ENCODE results near the gene MAP3K14. TPM values are rescaled to one million over a fixed set of nuclear protein-coding genes. Genes with fewer than 3 reads are reported as not detected.

Gene MAP3K14
- total RNA-seq, 1 donor from 2014 or later: 6.3 TPM

DNA sequence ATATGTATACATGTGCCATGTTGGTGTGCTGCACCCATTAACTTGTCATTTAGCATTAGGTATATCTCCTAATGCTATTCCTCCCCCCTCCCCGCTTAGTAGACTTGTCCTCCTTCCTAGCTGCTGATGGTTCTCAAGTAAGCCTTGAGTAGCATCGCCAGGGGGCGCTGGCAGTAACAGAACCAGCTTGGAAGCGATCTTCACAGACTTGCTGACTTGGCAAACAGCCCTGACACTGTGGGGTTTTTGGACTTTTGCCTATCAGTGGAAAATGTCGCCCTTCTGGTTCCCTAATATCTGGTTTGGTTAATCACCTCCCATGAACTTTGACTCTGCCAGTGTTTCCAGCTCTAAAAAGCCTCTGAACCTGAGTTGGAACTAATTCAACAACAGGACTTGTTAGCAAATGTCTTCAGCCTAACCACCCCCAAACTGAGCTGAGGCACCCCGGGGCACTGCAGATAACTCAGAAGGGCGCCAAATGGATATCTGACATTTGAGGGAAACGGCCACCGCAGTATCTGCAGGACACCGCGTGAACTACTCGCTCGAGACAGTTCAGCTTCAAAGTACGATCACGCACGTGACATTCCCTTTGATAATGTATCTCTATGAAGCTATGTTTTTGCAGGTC, 39.5 kb downstream of the MAP3K14 start:
- peak; percentile 71 for ATAC-seq

DNA sequence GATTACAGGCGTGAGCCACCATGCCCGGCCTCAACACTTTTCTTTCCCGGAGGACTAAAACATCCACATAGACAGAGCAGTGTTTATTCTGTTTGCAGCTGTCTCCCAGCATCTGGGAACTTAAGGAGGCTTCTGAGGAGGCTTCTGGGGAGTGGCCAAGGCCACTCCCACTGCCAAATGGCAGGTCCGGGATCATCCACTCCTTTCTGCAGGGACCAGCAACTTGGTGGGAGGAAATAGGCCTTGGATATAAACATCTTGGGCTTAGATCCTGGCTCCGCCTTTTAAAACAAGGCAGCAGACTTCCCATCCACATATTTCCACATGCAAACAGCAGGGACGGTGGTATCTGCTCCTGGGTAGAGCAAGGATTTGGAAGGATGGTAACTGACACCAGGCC, 40.8 kb downstream of the MAP3K14 start:
- ATAC-seq: no peak

DNA sequence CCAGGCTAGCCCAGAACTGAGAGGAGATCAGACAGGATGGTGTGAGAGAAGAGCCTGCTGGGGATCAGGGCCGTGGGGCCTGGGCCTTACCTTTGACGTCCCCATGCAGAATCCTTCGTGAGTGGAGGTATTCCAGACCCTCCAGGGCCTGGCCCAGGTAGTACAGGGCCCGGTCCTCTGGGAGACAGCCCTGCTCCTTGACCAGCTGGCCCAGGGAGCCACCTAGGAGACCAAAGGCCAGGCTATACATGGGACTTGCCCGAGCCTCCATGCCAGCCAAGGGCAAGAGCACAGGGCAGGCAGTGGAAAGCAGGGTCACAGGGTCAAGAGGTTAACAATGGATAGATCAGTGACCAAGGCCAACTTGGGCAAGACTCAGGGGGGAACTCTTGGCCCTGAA, 42.8 kb downstream of the MAP3K14 start:
- peak; percentile 8 for ATAC-seq

DNA sequence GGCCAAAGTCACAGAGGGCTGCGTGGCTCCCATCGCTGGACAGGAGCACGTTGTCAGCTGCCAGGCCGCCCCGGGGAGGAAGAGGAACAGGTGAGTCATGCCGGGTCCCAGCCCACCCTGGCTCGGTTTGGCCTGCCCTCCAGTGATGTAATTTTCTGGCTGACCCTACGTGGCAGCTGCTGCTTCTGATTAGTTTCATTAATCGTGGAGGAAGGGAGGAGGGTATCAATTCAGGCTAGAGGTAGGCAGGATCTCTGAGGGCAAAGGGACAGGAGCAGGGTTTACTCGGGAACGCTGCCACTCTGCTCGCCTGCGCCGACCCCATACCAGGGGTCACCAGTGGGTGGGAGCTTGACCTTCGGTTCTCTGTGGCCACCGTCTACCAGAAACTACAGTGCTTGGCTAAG, 43.3 kb downstream of the MAP3K14 start:
- no peak for ATAC-seq

DNA sequence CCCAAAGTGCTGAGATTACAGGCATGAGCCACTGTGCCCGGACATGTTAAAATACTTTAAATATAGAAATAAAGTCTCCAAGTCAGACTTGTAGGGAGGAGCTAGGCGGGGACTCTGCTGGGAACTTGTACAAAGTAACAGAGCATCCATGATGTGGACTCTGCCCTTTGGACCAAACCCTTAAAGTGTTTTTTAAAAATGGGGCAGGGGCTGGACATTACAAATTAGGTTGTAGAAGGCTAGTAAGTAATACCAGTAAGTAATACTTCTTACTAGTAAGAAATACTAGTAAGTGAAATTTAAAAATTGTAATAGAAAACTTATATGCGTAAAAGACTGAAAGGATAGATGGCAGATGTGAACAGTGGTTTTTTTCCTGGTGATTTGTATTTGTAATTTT, 45.2 kb downstream of the MAP3K14 start:
- ATAC-seq: no peak

DNA sequence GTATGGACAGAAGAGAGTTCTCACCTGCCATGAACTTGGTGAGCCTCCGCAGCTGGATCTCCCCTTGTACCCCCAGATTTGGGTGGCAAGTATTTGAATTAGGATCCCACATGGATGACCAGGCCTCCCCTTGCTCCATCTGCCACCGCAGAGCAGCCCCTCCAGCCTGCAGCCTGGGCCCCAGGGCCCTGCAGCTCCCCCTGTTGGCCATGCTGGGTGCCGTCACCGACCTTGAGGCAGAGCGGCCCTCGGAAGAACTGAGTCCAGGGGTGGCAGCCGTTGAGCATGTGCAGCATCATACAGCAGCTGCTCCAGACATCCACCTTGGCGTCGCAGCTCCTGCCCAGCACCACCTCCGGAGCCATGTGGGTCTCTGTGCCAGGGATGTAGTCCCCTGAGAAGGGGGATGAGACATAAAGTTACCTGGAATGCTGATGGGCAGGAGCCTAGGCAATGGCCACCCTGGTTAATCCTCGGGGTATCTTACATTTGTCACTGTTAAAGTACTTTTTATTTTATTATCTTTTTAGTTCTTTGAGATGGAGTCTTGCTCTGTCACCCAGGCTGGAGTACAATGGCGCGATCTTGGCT, 45.9 kb downstream of the MAP3K14 start:
- no peak for ATAC-seq

DNA sequence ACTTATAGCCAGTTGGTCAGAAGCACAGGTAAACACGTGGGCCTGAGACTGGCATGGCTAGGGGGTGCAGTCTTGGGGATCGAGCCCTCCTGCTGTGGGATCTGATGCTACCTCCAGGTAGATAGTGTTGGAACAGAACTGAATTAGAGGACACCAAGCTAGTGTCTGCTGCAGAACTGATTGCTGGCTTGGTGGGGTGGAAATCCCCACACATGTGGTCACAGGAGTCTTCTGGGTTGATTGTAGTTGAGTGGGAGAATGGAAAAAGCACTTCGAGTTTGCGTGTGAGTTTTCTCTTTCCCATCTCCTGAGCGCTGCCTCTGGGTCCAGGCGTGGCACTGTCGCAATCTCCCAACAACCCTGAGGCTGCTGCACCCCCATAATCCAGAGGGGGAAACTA, 46.9 kb downstream of the MAP3K14 start:
- no peak for ATAC-seq

DNA sequence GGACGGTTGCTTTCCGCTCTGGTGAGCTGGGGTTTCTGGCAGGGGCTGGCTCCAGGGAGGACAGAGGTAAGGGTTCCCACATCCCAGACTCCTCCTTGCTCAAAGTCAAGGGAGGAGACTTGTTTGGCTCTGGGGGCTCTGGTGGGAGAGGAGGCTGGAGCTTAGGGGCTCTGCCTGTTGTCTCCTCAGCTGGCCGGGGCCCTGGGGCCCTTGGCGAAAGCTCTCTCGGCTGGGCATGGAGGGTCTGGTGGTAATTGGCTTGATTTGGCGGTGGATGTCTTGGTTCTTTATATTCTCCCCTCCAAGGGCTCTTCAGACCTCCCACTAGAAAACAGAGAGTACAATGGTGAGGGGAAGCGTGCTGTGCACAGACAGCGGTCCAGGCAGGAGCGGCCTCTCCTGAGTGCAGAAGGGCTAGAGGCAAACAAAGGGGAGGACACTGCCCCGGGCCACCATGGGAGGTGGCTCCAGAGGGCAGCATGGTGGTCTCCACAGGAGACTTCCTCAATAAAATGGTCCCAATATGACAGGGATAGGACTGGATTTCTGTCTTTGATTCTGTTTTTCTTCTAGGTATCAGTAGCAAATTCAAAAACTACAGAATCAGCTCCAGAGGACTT, 49.3 kb downstream of the MAP3K14 start:
- no peak for ATAC-seq

DNA sequence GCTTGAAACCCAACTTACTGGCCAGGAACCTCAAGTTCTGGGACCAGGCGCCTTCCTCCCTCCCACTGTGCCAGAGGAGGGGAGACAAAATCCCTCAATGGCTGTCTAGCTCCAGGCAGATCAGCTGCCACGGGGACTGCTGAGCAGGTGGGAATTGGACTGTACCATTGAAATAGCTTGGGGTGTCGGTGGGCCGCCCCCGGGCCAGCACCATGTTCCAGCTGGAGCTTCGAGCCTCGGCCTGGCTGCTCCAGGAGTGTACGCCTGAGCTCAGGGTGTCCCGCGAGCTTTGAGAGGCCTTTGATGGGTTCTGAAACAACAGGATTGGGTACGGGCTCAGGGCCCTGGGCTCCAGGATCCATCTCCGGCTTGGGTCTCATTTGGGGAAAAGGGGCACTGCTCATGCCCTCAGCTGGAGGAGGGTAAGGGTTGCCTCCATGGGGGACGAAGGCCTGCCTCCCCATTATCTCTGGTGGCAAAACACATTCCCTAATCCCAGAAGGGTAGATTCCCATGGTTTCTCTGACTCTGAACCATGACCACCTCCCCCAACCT, 50.4 kb downstream of the MAP3K14 start:
- ATAC-seq: no peak

DNA sequence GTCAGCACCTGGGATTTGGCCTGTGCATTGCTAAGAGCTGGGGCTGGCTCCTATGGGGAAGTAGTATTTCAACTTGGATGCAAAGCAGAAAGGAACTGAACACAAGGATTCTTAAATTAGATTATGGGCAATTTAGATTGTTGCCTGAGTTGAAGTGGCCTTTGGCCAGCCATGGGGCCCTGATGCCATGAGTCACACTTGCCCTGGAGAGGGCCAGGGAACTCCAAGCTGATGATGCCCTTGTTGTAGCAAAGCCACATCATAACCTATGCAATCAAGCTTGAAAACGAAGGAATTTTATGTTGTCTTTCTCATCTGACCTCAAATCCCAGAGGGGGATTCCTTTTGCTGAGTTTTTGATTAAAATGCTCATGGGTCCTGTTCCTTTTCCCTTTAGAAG, 51.0 kb downstream of the MAP3K14 start:
- no peak for ATAC-seq

DNA sequence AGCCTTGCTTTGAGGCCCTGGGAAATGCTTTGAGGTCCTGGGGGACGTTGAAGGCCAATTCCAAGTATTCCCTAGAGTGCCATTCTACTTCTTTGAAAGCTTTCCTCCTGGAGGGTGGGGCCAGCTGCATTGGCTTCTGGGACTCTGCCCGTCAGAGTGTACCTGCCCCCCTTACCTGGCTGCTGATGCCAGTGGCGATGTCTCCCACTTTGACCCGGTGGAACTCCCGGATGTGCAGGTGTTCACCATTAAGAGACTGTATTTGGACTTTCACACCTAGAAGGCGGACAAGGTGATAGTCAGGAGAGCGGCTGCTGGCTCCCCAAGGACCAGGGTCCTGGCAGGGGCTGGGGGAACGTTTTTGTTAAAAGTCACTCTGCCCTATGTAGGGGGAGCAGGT, 51.8 kb downstream of the MAP3K14 start:
- ATAC-seq: no peak

DNA sequence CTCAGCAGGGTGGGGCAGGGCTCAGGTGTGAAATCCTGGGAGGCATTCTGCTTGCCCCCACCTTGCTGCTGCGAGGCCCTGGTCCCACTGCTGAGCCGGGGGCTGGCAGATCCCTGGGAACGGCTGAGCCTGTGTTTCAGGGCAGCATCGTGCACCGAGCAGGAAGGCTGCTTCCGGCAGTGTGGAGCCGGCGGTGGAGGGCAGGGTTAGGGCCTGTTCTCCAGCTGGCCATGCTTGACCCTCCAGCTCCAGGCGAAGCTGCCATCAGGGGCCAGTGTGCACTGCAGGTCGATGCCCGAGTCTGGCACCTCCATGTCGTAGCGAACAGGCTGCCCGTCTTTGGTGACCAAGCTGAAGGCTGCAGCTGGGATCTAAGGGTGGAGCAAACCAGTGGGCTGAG, 52.4 kb downstream of the MAP3K14 start:
- no peak for ATAC-seq

DNA sequence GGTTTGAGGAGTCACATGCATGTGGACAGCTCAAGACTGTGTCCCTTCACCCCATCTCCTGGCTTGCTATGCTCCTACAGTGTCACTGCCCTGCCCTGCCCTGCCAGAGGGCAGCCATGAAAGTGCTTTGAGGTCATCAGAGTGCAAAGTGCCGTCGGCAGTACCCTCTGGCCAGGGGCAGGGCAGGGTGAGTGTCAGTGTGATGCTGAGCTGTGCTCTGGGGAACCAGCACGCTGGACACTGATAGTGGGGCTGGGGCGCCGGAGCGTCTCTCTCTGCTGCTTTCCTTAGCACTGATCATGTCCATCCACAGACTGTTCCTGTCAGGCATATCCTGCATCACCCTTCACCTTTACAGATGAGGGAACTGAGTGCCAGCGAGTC, 53.4 kb downstream of the MAP3K14 start:
- ATAC-seq: no peak

DNA sequence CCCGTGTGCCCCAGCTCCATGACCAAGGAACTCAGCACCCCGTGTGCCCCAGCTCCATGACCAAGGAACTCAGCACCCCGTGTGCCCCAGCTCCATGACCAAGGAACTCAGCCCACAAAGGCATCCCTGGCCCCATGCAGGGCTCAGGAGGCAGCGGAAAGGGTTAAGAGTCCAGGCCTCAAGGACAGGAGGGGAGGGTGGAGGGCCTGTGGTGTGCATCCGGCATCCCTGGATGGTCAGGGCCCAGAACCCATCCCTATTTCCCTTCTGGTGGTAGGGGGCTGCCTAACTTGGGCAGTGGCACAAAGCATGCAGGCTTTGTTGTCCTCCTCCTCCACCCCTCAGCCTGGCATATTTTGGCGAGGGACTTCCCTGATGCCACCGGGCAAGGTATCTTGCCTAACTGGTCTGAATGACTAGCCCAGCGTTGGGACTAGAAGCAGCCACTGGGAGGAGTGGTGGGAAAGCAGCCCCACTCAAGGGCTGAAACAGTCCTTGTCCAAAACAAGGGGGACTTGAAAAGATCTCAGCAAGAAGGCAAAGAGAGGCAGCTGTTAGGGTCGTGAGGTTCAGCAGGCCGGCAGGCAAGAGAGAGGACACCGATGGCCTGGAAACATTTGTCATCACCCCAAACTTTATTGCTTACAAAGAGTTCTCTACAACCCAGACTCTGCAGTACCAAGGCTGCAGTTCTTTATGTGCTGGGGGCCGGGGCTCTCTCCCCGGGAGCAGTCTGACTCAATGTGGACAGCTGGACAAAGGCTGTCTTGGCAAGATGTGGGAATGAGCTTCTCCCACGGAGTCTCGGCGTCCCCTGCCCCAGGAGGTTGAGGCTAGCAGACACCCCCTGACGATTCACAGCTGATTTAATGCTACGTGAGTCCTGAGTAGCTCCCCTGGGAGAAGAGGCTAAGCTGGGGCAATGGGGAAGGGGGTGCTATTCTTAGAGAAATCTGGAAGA, 54.0 kb downstream of the MAP3K14 start:
- peak; percentile 50 for ATAC-seq

DNA sequence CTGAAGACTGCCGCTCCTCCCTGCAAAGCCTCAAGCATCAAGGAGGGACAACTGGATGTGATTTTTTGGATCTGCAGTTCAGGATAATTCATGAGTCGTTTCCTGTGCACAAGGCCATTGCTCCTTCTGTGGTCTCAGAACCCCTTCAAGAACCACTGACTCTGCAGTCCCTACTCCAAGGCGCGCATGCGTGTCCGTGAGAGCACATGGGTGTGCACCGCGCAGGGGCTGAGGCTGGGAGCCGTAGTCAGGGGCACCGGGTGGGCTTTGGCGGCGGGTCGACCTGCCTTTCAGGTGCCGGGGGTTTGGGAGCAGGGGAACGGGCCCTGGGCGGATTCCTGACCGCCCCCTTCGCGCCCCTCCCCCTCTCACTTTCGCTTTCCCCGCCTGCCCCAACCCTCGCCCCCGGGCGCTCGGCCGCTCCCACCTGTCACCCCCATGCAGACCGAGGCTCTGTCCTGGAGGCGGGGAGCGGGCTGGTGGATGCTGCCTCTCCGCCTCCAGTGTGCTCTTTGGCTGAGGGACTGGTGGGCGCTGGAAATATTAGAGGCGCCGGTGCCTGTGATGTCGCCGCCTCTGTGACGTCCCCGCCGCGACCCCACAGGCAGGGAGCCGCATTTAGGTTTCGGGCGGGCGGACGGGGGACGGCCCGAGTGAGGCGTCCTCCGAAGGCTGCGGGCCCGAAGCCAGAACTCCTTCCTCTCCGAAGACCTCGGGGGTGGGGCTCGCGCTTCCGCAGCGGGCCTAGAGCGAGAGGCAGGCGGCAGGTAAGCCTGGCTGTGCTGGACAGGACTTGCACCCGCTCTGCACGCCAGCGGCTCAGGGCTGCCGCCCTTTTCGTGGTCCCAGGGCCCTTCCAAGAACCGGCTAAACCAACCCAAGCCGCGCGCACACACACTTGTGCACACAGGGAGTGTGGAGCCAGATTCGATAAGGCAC, 55.0 kb downstream of the MAP3K14 start, which contains the start of gene SPATA32:
TSS of gene SPATA32 (minus strand) at position 518 of the 939 bp plus-strand sequence. CDS start at position 440, 78 bp downstream.
- peak; percentile 32 for ATAC-seq

DNA sequence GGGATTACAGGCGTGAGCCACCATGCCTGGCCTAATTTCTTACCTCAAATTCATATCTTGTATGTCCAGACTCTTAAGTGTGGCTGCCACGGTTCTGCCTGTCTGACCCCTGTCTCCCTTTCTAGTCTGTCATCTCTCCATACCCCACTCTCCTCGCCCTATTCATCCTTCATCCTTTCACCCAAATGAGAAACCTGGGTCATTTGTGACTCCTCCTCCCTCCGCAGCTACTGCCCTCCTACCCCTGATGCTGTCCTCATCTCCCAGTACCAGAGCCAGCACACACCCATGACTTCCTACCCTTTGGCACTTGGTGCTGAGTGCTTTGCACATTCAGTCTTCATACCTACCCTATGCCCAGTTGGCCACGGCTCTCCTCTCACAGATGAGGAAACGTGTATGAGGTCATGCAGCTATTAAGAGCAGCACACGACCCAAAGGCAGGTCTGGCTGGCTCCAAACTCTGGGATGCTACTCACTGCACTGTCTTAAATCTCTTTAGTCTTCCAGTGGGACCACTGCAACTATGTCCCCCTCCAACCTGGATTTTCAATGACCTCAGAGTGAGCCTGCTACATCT, 56.5 kb downstream of the MAP3K14 start:
- ATAC-seq: no peak

DNA sequence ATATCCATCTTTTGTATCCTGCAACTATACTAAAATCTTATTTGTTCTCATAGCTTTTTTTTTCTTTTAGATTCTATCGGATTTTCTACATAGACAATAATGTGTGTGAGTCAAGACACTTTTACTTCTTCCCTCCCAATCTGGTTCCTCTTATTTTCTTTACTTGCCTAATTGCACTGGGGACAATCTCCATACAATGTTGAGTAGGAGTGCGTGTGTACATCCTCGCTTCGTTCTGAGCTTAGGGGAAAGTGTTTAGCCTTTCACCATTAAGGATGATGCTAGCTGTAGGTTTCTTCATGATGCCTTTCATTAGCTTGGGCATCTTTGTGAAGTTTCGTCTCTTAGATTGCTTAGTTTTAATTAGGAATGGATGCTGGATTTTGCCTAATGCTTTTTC, 57.8 kb downstream of the MAP3K14 start:
- no peak for ATAC-seq

DNA sequence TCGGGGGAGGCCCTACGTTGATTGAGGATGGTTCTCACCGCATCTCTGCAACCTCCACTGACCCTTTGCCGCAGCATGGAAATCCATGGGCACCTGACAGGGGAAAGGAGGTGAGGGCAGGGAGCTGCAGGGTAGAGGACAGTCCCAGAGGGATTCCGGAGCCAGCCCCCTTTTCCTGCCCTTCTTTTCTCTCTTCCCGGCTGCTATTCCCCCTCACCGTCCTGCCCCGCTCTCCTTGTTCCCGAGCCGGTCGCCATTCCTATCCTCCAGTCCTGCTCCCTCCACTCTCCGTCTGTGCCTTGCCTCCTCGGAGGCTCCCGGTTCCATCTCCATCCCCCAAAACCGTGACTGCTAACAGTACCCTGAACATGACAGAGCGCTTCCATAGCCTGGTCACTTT, 59.7 kb downstream of the MAP3K14 start:
- ATAC-seq: no peak

DNA sequence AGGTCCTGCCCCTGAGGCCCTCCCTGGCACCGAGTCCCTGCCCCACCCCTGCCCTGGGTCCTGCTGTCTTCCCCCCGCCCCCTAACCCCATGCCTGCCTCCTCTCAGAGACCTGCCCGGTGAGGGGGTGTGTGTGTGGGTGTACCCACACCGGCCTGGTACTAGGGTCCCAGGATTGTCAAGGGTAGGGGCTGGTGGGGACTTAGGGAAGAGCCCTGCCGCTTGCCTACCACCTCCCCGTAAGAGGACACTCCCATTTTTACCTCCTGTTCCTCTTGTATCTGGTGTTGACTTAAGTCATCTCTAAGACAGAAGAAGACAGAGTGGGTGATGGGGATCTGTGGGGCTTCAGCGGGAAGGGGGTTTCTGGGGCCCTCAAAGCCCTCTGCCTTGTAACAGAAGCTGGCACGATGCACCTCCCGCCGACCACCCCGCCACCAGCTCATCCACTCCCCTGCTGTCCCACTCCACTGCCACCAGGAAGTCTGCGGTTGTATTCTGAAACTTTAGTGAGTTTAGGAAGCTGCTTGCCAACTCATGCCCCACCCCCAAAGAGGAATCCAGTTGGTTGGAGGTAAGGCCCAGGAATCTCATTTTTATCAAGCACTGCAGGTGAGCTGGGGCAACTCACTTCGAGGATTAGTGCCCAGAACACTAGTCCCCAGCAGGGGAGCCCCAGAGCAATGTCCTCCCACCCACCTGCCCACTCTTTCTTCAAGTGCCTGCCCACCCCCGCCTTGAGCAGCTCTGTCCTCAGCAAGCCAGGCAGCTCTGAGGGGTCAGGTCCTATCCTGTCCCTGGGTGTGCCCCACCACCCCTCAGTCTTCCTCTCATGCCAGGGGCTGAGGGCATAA, 60.5 kb downstream of the MAP3K14 start:
- no peak for ATAC-seq

DNA sequence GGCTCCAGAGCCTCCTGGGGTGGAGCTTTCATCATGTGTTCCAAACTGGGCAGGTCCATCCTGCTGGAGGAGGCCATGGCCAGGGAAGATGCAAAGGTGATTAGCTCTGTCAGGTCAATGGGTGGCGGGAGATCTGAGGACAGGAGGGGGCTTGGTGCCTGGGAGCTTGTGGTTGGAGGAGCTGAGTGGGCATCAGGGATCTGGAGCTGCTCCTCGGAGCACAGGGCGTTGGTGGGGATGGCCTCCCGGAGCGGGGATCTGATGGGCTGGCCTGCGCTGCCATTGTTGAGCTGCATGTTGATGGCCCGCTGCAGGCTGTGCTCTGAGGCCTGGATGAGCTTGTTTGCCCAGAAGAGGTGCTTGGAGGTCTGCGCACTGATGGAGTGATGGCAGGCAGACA, 61.5 kb downstream of the MAP3K14 start:
- no peak for ATAC-seq
